GM23338 (cell line): ENCODE results near the gene ZNF256. TPM values are rescaled to one million over a fixed set of nuclear protein-coding genes. Genes with fewer than 3 reads are reported as not detected.

ENCODE experiments used
- ATAC-seq: fragments of 200-7000 bp; cut with Tn5 transposase; 3 replicates; pipeline ENCODE4 v1.9.1; 2020
- DNase-seq: peaks from one replicate; pipeline ENCODE4 v3.0.0-alpha.2; 2015; ENCODE audit warnings: low spot score
- H2AFZ ChIP-seq: fragments of 200-600 bp; sonication (generic); 2 replicates; pipeline ENCODE4 v1.8.0; 2016; ENCODE audit warnings: antibody characterized with exemption, mild to moderate bottlenecking, moderate library complexity
- H3F3A ChIP-seq: fragments of 200-600 bp; sonication (generic); replicated peaks from 2 replicates; pipeline ENCODE4 v1.8.0; 2017; ENCODE audit warnings: antibody characterized with exemption, mixed run types, low read depth
- H3K27ac ChIP-seq: fragments of 200-600 bp; sonication (generic); 2 replicates; pipeline ENCODE4 v1.6.1; 2016; ENCODE audit warnings: low read depth
- H3K27me3 ChIP-seq: fragments of 200-600 bp; sonication (generic); 2 replicates; pipeline ENCODE4 v1.8.0; 2016; ENCODE audit warnings: mild to moderate bottlenecking, mixed run types, moderate library complexity; ENCODE audit not compliant: insufficient read depth
- H3K36me3 ChIP-seq: fragments of 200-600 bp; sonication (generic); 2 replicates; pipeline ENCODE4 v1.8.0; 2016; ENCODE audit warnings: mild to moderate bottlenecking; ENCODE audit not compliant: insufficient read depth
- H3K4me1 ChIP-seq: fragments of 200-600 bp; sonication (generic); 2 replicates; pipeline ENCODE4 v1.8.0; 2016; ENCODE audit warnings: mild to moderate bottlenecking, moderate library complexity; ENCODE audit not compliant: insufficient read depth
- H3K4me2 ChIP-seq: fragments of 200-600 bp; sonication (generic); 2 replicates; pipeline ENCODE4 v1.7.1; 2017; ENCODE audit warnings: mixed run types
- H3K4me3 ChIP-seq: fragments of 200-600 bp; sonication (generic); 2 replicates; pipeline ENCODE4 v1.6.1; 2016; ENCODE audit warnings: mixed run types
- H3K79me2 ChIP-seq: fragments of 200-600 bp; sonication (generic); replicated peaks from 2 replicates; pipeline ENCODE4 v1.8.0; 2017; ENCODE audit warnings: mild to moderate bottlenecking; ENCODE audit not compliant: insufficient read depth
- H3K9me2 ChIP-seq: fragments of 200-600 bp; sonication (generic); 2 replicates; pipeline ENCODE4 v1.8.0; 2017; ENCODE audit not compliant: insufficient read depth
- H4K20me1 ChIP-seq: fragments of 200-600 bp; sonication (generic); replicated peaks from 2 replicates; pipeline ENCODE4 v1.8.0; 2017; ENCODE audit warnings: mild to moderate bottlenecking; ENCODE audit not compliant: insufficient read depth
- H3K27ac Mint-ChIP-seq: 2 replicates; pipeline ENCODE4 v1.8.0; 2020; ENCODE audit warnings: inconsistent platforms, mild to moderate bottlenecking, moderate library complexity, mixed read lengths
- H3K27me3 Mint-ChIP-seq: 3 replicates; pipeline ENCODE4 v1.8.0; 2022; ENCODE audit warnings: low read depth, mild to moderate bottlenecking, moderate library complexity, mixed read lengths, inconsistent platforms; ENCODE audit not compliant: insufficient read depth, poor library complexity
- H3K36me3 Mint-ChIP-seq: 3 replicates; pipeline ENCODE4 v1.8.0; 2021; ENCODE audit warnings: low read depth, mild to moderate bottlenecking, inconsistent platforms, moderate library complexity, mixed read lengths
- H3K4me1 Mint-ChIP-seq: 3 replicates; pipeline ENCODE4 v1.8.0; 2020; ENCODE audit warnings: mild to moderate bottlenecking, inconsistent platforms, mixed read lengths
- H3K4me3 Mint-ChIP-seq: 3 replicates; pipeline ENCODE4 v1.8.0; 2021; ENCODE audit warnings: moderate library complexity, mild to moderate bottlenecking, inconsistent platforms, mixed read lengths
- H3K9me3 Mint-ChIP-seq: 3 replicates; pipeline ENCODE4 v1.8.0; 2020; ENCODE audit warnings: moderate library complexity, mild to moderate bottlenecking, inconsistent platforms, mixed read lengths
- CREB1 ChIP-seq: fragments of 250-450 bp; sonication (Bioruptor Pico); IDR thresholded peaks from 2 replicates; pipeline ENCODE4 v1.5.0; 2020; ENCODE audit warnings: low read depth, mild to moderate bottlenecking, moderate library complexity
- CTCF ChIP-seq, 2 experiments: fragments of 200-600 bp in 1 of 2; sonication (generic) in 1 of 2; conservative IDR thresholded peaks; 2 replicates each; pipeline versions ENCODE4 v1.5.1 to v1.6.1; 2016 to 2017; ENCODE audit warnings: antibody characterized with exemption in 2 of 2, low read depth in 2 of 2, mild to moderate bottlenecking in 2 of 2, moderate library complexity in 1 of 2
- EZH2 ChIP-seq: fragments of 200-600 bp; sonication (generic); IDR thresholded peaks from one replicate; pipeline ENCODE4 v1.8.0; 2017; ENCODE audit warnings: antibody characterized with exemption, mild to moderate bottlenecking, low read depth; ENCODE audit not compliant: unreplicated experiment
- JUNB ChIP-seq: IDR thresholded peaks from one replicate; pipeline ENCODE4 v1.6.1; 2016; ENCODE audit warnings: antibody characterized with exemption; ENCODE audit not compliant: unreplicated experiment
- NANOG ChIP-seq: IDR thresholded peaks from 2 replicates; pipeline ENCODE4 v1.6.1; 2016; ENCODE audit warnings: antibody characterized with exemption, borderline replicate concordance
- POLR2AphosphoS5 ChIP-seq: IDR thresholded peaks from 2 replicates; pipeline ENCODE4 v1.6.1; 2016; ENCODE audit warnings: antibody characterized with exemption, low read depth
- REST ChIP-seq: IDR thresholded peaks from one replicate; pipeline ENCODE4 v1.6.1; 2018; ENCODE audit warnings: antibody characterized with exemption; ENCODE audit not compliant: unreplicated experiment
- STAT1 ChIP-seq: IDR thresholded peaks from one replicate; pipeline ENCODE4 v1.6.1; 2016; ENCODE audit warnings: antibody characterized with exemption; ENCODE audit not compliant: unreplicated experiment
- ZNF114 ChIP-seq: fragments of 250-450 bp; sonication (Bioruptor Pico); IDR thresholded peaks from 2 replicates; pipeline ENCODE4 v1.5.0; 2020; ENCODE audit warnings: mild to moderate bottlenecking, moderate library complexity
- ZNF331 ChIP-seq: fragments of 250-450 bp; sonication (Bioruptor Pico); IDR thresholded peaks from 2 replicates; pipeline ENCODE4 v1.5.0; 2020; ENCODE audit warnings: low read depth, mild to moderate bottlenecking, moderate library complexity
- ZNF462 ChIP-seq: fragments of 250-450 bp; sonication (Bioruptor Pico); IDR thresholded peaks from 2 replicates; pipeline ENCODE4 v1.5.0; 2020; ENCODE audit warnings: mild to moderate bottlenecking, moderate library complexity
- polyA plus RNA-seq: library from polyadenylated mRNA; unstranded; fragments of >200 nt; fragmentation: Nextera tagmentation; extraction: Ambion mirVana; gene quantifications from 2 replicates; pipeline ENCODE4 v1.2.1, GENCODE V29; 2016
- total RNA-seq: library from RNA; depleted of rRNA; stranded (reverse); fragments of >200 nt; shearing (Covaris generic); gene quantifications from 2 replicates; pipeline ENCODE4 v1.2.3, GENCODE V29; 2014

The ZNF256 gene
- total and polyA plus RNA-seq, 2 experiments from 2014 or later: 8.8 to 16.2 TPM

GRCh38 chr19:57954996-57955395 is 7.5 kb upstream of the ZNF256 start (continued):
- no peak for TF ChIP-seq REST
- TF ChIP-seq CREB1: no peak
- TF ChIP-seq JUNB: no peak

GRCh38 chr19:57949702-57950101 is 2.2 kb upstream of the ZNF256 start:
- Histone ChIP-seq H3F3A (no peaks in the 10 kb centered on the region), H3K4me3 (no peak overlapping the region), H3K9me2 (0 out of 2 replicates have a peak, but pooled peaks cover 3% of the 10 kb centered on the region), H3K27me3 (no peaks in the 10 kb centered on the region), H3K36me3 (no peaks in the 10 kb centered on the region), H3K79me2 (peaks cover 28% of the 10 kb centered on the region), H4K20me1 (peaks cover 14% of the 10 kb centered on the region), H3K4me1 (peaks cover 8% of the 10 kb centered on the region), H3K27ac (no peak overlapping the region), H3K4me2 (no peak overlapping the region), H2AFZ (no peak overlapping the region)
- peaks cover 12% of the 10 kb centered on the region for H3K4me1 Mint-ChIP-seq
- H3K27me3 Mint-ChIP-seq: peaks cover 9% of the 10 kb centered on the region
- peaks cover 17% of the 10 kb centered on the region for H3K36me3 Mint-ChIP-seq
- DNase-seq (no peak), ATAC-seq (no peak)
- TF ChIP-seq NANOG: no peak
- TF ChIP-seq ZNF114: no peak
- no peak for TF ChIP-seq EZH2
- no peak for TF ChIP-seq STAT1
- TF ChIP-seq ZNF331: no peak
- no peak for TF ChIP-seq JUNB
- no peak for TF ChIP-seq ZNF462
- TF ChIP-seq POLR2AphosphoS5: no peak
- TF ChIP-seq CTCF (conservative IDR thresholded peaks at IDR 0.05; ENCODE audit: low read depth in 2 of 2): no peak
- TF ChIP-seq CREB1: no peak
- H3K9me3 Mint-ChIP-seq: peaks cover 50% of the 10 kb centered on the region
- H3K27ac Mint-ChIP-seq: no peak overlapping the region
- no peak overlapping the region for H3K4me3 Mint-ChIP-seq
